ENCODE measurements around the gene SYCP1. TPM values are rescaled to one million over a fixed set of nuclear protein-coding genes. Genes with fewer than 3 reads are reported as not detected.
"Not testable (repeated sequence)": the region's sequence is repeated elsewhere in the genome, so short reads cannot be mapped to it uniquely, and the experiment has no call there.

The SYCP1 gene
- total and polyA plus RNA-seq, 4 donors = not detected

DNA sequence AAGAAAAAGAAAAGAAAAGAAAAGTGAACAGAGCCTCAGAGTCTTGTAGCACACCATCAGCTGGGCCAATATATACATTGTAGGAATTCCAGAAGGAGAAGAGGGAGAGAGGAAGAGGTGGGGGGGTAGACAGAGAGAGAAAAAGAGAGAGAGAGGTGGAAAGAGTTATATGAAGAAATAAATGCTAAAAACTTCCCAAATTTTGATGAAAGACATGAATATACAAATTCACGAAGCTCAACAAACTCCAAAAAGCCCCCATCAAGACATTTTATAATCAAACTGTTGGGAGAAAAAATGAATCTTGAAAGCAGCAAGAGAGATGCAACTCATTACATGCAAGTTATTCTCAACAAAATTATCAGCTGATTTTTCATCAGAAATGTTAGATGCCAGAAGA lies 133.4 kb downstream of the SYCP1 start:
- Histone ChIP-seq H3K4me1 (ENCODE audit: control insufficient read depth in 1 of 2, insufficient read depth in 2 of 2, low read length in 2 of 2) (no peaks in the 10 kb centered on the region), H3K9me3 (ENCODE audit: control insufficient read depth, low read length) (peaks cover 3% of the 10 kb centered on the region), H3K4me3 (ENCODE audit: low read length in 2 of 2) (peak overlapping the region in 1 of 2 donors; percentile 8), H3K27me3 (ENCODE audit: control insufficient read depth in 1 of 2, insufficient read depth in 2 of 2, low read length in 1 of 2) (no peaks in the 10 kb centered on the region), H3K36me3 (ENCODE audit: control insufficient read depth in 1 of 2, insufficient read depth in 2 of 2, low read length in 1 of 2) (no peaks in the 10 kb centered on the region), H3K27ac (ENCODE audit: low read depth in 1 of 2, low read length in 2 of 2) (no peak overlapping the region)
- DNase-seq (no peak), ATAC-seq (ENCODE audit: low FRiP score) (no peak)
- intact Hi-C loops (cut with DNase I) = loop anchor here in 1 of 2 donors (10.0 kb wide), 1 partner anchor 47 kb away; no protein-coding TSS in a partner anchor
- 89 to 92% methylated on average over 1 of the region's 1 CpG for WGBS, 2 donors

DNA sequence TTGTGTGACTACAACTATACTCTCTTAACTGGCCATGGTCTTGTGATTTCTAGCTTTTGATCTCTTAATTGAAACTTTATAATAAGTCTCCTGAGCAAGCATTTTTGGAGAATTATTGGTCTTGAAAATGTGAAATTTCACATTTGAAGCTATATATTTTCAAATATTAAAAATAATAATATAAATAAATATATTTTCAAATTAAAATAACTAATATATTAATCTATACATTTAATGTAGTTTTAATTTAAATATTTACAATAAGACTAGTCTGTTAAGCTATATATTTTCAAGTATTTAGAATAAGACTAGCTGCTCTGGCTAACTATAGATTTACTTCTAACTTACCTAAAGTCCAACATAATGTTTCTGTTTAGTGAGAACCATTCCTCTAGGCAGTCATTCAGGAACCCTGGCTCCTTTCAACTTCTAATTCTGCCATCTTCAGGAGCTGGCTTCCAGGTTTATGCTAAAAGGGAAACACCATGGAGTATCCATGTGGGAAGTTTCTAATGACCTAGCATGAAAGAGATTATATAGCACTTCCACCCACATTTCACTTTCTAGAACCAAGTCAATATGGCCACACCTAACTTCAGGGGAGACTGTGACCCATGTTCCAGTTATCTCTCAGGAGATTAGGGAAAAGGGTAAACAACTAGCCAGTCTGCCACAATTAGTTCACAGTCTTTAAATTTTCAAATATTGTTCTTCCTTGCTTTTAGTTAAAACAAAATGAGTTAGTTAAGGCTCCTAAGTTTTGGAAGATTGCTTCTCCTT lies 143.0 kb downstream of the SYCP1 start:
- DNase-seq (no peak), ATAC-seq (ENCODE audit: low FRiP score) (no peak)
- no peak overlapping the region for H3K27ac ChIP-seq (ENCODE audit: low read depth in 1 of 2, low read length in 2 of 2)
- no peaks in the 10 kb centered on the region for H3K9me3 ChIP-seq (ENCODE audit: control insufficient read depth, low read length)
- H3K4me3 ChIP-seq (ENCODE audit: low read length in 2 of 2) = no peak overlapping the region
- H3K36me3 ChIP-seq (ENCODE audit: control insufficient read depth in 1 of 2, insufficient read depth in 2 of 2, low read length in 1 of 2) = no peaks in the 10 kb centered on the region
- H3K4me1 ChIP-seq (ENCODE audit: control insufficient read depth in 1 of 2, insufficient read depth in 2 of 2, low read length in 2 of 2) = no peaks in the 10 kb centered on the region
- H3K27me3 ChIP-seq (ENCODE audit: control insufficient read depth in 1 of 2, insufficient read depth in 2 of 2, low read length in 1 of 2) = no peaks in the 10 kb centered on the region
- intact Hi-C loops (cut with DNase I) = no loop called here

DNA sequence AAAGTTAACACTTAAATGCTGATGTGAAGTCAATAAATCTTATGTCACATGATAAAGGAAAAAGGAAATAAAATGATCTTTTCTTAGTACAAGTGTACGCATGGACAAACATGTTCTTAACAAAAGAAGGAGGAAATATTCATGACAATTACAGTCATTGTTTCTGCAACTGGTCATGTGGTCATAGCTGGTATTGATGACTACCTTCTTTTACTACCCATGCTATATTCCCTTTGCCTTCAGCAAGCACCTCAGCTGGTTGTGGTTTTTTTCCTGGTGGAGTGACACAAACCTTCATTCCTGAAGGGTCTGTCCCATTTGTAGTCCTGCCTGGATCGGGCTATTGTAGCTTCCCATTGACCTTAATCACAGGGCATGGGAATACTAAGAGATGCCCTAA lies 151.5 kb downstream of the SYCP1 start:
- intact Hi-C loops (cut with DNase I) = no loop called here
- Histone ChIP-seq H3K27me3 (ENCODE audit: control insufficient read depth in 1 of 2, insufficient read depth in 2 of 2, low read length in 1 of 2) (no peaks in the 10 kb centered on the region), H3K36me3 (ENCODE audit: control insufficient read depth in 1 of 2, insufficient read depth in 2 of 2, low read length in 1 of 2) (no peaks in the 10 kb centered on the region), H3K4me3 (ENCODE audit: low read length in 2 of 2) (no peak overlapping the region), H3K4me1 (ENCODE audit: control insufficient read depth in 1 of 2, insufficient read depth in 2 of 2, low read length in 2 of 2) (no peaks in the 10 kb centered on the region), H3K27ac (ENCODE audit: low read depth in 1 of 2, low read length in 2 of 2) (no peak overlapping the region), H3K9me3 (ENCODE audit: control insufficient read depth, low read length) (no peaks in the 10 kb centered on the region)
- WGBS, 2 donors = 84 to 86% methylated on average over 2 of the region's 2 CpGs
- ATAC-seq (ENCODE audit: low FRiP score) (no peak), DNase-seq (no peak)

DNA sequence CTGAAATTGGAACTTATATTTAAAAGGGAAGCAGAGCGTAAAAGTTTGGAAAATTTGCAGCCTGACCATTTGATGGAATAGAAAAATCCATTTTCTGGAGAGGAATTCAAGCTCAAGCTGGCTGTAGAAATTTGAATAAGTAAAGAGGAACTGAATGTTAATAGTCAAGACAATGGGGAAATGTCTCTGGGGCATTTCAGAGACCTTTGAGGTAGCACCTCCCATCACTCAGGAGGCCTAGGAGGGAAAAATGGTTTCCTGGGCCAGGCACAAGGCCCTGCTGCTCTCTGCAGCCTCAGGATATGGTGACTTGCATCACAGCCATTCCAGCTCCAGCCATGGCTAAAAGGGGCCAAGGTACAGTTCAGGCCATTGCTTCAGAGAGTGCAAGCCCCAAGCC lies 157.3 kb downstream of the SYCP1 start:
- WGBS, 2 donors = 92 to 96% methylated on average over 1 of the region's 1 CpG
- no peak for ATAC-seq (ENCODE audit: low FRiP score)
- Histone ChIP-seq H3K27me3 (ENCODE audit: control insufficient read depth in 1 of 2, insufficient read depth in 2 of 2, low read length in 1 of 2) (no peaks in the 10 kb centered on the region), H3K27ac (ENCODE audit: low read depth in 1 of 2, low read length in 2 of 2) (no peak overlapping the region), H3K4me3 (ENCODE audit: low read length in 2 of 2) (no peak overlapping the region), H3K36me3 (ENCODE audit: control insufficient read depth in 1 of 2, insufficient read depth in 2 of 2, low read length in 1 of 2) (no peaks in the 10 kb centered on the region), H3K4me1 (ENCODE audit: control insufficient read depth in 1 of 2, insufficient read depth in 2 of 2, low read length in 2 of 2) (no peaks in the 10 kb centered on the region), H3K9me3 (ENCODE audit: control insufficient read depth, low read length) (no peaks in the 10 kb centered on the region)
- DNase-seq = no peak
- intact Hi-C loops (cut with DNase I) = no loop called here

DNA sequence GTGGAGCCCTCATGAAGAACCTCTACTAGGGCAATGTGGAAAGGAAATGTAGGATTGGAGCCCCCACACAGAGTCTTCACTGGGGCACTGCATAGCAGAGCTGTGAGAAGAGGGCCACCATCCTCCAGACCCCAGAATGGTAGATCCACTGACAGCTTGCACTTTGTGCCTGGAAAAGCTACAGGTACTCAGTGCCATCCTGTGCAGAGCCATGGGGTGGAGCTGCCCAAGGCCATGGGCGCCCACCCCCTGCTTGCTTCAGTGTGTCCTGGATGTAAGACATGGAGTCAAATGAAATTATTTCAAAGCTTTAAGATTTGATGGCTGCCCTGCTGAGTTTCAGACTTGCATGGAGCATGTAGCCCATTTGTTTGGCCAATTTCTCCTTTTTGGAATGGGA lies 157.8 kb downstream of the SYCP1 start:
- 62 to 76% methylated on average over 1 of the region's 1 CpG for WGBS, 2 donors
- Histone ChIP-seq H3K4me1 (ENCODE audit: control insufficient read depth in 1 of 2, insufficient read depth in 2 of 2, low read length in 2 of 2) (no peaks in the 10 kb centered on the region), H3K27me3 (ENCODE audit: control insufficient read depth in 1 of 2, insufficient read depth in 2 of 2, low read length in 1 of 2) (no peaks in the 10 kb centered on the region), H3K36me3 (ENCODE audit: control insufficient read depth in 1 of 2, insufficient read depth in 2 of 2, low read length in 1 of 2) (no peaks in the 10 kb centered on the region), H3K9me3 (ENCODE audit: control insufficient read depth, low read length) (no peaks in the 10 kb centered on the region), H3K4me3 (ENCODE audit: low read length in 2 of 2) (no peak overlapping the region), H3K27ac (ENCODE audit: low read depth in 1 of 2, low read length in 2 of 2) (no peak overlapping the region)
- ATAC-seq (ENCODE audit: low FRiP score) (no peak), DNase-seq (no peak)
- intact Hi-C loops (cut with DNase I) = no loop called here

DNA sequence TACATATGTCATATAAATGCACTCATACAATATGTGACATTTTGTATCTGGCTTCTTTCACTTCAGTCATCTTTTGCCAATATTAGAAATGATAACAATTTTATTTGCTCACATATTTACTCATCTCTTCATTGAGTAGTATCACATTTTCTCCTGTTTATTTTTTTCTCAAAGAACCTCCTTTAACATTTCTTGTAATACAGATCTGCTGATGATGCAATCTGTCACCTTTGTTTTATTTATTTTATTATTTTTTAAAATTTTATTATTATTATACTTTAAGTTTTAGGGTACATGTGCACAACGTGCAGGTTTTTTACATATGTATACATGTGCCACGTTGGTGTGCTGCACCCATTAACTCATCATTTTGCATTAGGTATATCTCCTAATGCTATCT lies 159.1 kb downstream of the SYCP1 start:
- Histone ChIP-seq H3K4me1 (ENCODE audit: control insufficient read depth in 1 of 2, insufficient read depth in 2 of 2, low read length in 2 of 2) (no peaks in the 10 kb centered on the region), H3K9me3 (ENCODE audit: control insufficient read depth, low read length) (no peaks in the 10 kb centered on the region), H3K27ac (ENCODE audit: low read depth in 1 of 2, low read length in 2 of 2) (no peak overlapping the region), H3K27me3 (ENCODE audit: control insufficient read depth in 1 of 2, insufficient read depth in 2 of 2, low read length in 1 of 2) (no peaks in the 10 kb centered on the region), H3K4me3 (ENCODE audit: low read length in 2 of 2) (no peak overlapping the region), H3K36me3 (ENCODE audit: control insufficient read depth in 1 of 2, insufficient read depth in 2 of 2, low read length in 1 of 2) (no peaks in the 10 kb centered on the region)
- no peak for ATAC-seq (ENCODE audit: low FRiP score)
- no peak for DNase-seq
- intact Hi-C loops (cut with DNase I) = no loop called here
- 83 to 84% methylated on average over 2 of the region's 2 CpGs for WGBS, 2 donors

DNA sequence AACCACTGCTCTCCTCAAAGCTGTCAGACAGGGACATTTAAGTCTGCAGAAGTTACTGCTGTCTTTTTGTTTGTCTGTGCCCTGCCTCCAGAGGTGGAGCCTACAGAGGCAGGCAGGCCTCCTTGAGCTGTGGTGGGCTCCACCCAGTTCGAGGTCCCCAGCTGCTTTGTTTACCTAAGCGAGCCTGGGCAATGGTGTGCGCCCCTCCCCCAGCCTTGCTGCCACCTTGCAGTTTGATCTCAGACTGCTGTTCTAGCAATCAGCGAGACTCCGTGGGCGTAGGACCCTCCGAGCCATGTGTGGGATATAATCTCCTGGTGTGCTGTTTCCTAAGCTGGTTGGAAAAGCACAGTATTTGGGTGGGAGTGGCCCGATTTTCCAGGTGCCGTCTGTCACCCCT lies 164.9 kb downstream of the SYCP1 start:
- ATAC-seq (ENCODE audit: low FRiP score); H3K4me1 ChIP-seq (ENCODE audit: control insufficient read depth in 1 of 2, insufficient read depth in 2 of 2, low read length in 2 of 2); H3K27ac ChIP-seq (ENCODE audit: low read depth in 1 of 2, low read length in 2 of 2); H3K27me3 ChIP-seq (ENCODE audit: control insufficient read depth in 1 of 2, insufficient read depth in 2 of 2, low read length in 1 of 2); H3K36me3 ChIP-seq (ENCODE audit: control insufficient read depth in 1 of 2, insufficient read depth in 2 of 2, low read length in 1 of 2); intact Hi-C loops (cut with DNase I); H3K4me3 ChIP-seq (ENCODE audit: low read length in 2 of 2); H3K9me3 ChIP-seq (ENCODE audit: control insufficient read depth, low read length); DNase-seq: not testable (repeated sequence)
- WGBS, 2 donors = 90 to 91% methylated on average over 9 of the region's 9 CpGs

DNA sequence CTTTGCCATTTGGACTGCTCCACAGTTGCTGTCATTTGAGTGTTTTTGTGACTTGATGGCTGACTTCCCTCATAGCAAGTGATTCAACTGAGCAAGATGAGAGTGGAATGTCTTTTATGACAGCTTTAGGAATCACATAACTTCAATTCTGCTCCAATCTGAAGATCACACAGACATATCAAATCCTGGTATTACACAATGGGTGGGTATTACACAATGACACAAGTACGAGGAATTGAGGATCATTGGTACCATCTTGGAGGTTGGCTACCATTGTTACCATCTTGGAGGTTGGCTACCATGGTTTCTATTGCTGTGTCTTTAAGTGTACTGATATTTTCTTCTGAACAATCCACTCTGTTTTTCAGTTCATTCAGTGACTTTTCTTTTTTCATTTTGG lies 166.5 kb downstream of the SYCP1 start:
- H3K27me3 ChIP-seq (ENCODE audit: control insufficient read depth in 1 of 2, insufficient read depth in 2 of 2, low read length in 1 of 2) = no peaks in the 10 kb centered on the region
- no peaks in the 10 kb centered on the region for H3K36me3 ChIP-seq (ENCODE audit: control insufficient read depth in 1 of 2, insufficient read depth in 2 of 2, low read length in 1 of 2)
- no peak overlapping the region for H3K4me3 ChIP-seq (ENCODE audit: low read length in 2 of 2)
- 75 to 81% methylated on average over 1 of the region's 1 CpG for WGBS, 2 donors
- no peaks in the 10 kb centered on the region for H3K4me1 ChIP-seq (ENCODE audit: control insufficient read depth in 1 of 2, insufficient read depth in 2 of 2, low read length in 2 of 2)
- peaks cover 2% of the 10 kb centered on the region for H3K9me3 ChIP-seq (ENCODE audit: control insufficient read depth, low read length)
- ATAC-seq (ENCODE audit: low FRiP score) (no peak), DNase-seq (no peak)
- intact Hi-C loops (cut with DNase I) = no loop called here
- no peak overlapping the region for H3K27ac ChIP-seq (ENCODE audit: low read depth in 1 of 2, low read length in 2 of 2)

DNA sequence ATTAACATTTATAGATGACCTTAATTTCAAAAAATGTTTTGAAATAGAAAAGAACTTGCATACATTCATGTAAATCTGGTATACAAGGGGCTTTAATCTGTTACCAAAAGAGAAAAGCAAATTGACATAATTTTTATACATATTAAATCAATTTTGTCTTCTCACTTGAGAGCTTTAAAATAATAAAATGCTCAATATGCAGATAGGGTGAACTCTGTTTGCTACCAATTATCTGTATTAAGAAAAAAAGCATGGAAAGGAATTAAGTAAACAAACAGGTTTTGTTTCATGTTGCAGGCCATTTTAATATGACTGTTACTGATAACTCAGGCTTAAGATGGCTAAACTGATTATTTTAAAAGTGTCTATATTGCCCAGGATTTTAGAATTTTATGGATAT lies 168.9 kb downstream of the SYCP1 start:
- Histone ChIP-seq H3K27ac (ENCODE audit: low read depth in 1 of 2, low read length in 2 of 2) (no peak overlapping the region), H3K27me3 (ENCODE audit: control insufficient read depth in 1 of 2, insufficient read depth in 2 of 2, low read length in 1 of 2) (no peaks in the 10 kb centered on the region), H3K36me3 (ENCODE audit: control insufficient read depth in 1 of 2, insufficient read depth in 2 of 2, low read length in 1 of 2) (no peaks in the 10 kb centered on the region), H3K4me1 (ENCODE audit: control insufficient read depth in 1 of 2, insufficient read depth in 2 of 2, low read length in 2 of 2) (no peaks in the 10 kb centered on the region), H3K9me3 (ENCODE audit: control insufficient read depth, low read length) (peaks cover 2% of the 10 kb centered on the region), H3K4me3 (ENCODE audit: low read length in 2 of 2) (no peak overlapping the region)
- ATAC-seq (ENCODE audit: low FRiP score) (no peak), DNase-seq (no peak)
- intact Hi-C loops (cut with DNase I) = no loop called here
